Measurements from ENCODE around the gene PYROXD2. TPM values are rescaled to one million over a fixed set of nuclear protein-coding genes. Genes with fewer than 3 reads are reported as not detected.

The PYROXD2 gene
- total RNA-seq, 1 experiment from 2014 or later, result 4.2 TPM

DNA sequence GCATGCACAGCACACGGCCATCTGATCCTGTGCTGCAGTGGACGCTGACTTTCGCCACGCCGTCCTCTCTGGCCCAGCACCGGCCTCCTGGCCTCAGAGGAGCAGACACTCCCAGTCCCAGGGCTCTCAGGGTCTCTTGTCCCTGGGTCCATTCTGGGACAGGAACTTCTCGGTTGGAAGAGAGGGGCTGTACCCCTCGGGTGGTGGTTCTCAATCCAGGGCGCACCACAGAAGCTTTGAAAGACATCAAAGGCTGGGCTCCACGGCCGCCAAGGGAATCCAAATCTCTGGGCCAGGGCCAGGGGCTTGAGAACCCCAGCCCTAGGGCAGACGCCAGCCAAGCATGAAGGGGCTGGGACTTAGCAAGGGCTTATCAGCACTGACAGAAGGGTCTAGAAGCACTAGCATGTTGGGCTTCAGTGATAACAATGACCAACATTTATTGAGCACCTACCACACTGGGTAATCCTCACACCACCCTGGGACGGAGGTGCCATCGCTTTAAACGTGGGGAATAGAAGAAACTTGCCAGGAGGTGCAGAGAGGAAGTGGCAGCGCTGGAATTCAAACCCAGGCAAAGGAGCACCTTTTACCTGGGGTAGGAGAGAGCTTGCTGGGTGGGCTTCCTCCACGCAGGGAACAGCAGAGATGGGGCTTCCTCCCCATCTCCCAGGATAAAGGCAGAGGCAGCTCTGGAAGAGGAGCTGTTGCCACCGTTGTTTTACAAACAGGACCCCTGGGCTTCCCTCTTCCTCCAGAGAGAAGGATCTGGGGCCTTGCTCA is 1.8 kb upstream of the PYROXD2 start:
- no peak for DNase-seq (ENCODE audit: low spot score)

DNA sequence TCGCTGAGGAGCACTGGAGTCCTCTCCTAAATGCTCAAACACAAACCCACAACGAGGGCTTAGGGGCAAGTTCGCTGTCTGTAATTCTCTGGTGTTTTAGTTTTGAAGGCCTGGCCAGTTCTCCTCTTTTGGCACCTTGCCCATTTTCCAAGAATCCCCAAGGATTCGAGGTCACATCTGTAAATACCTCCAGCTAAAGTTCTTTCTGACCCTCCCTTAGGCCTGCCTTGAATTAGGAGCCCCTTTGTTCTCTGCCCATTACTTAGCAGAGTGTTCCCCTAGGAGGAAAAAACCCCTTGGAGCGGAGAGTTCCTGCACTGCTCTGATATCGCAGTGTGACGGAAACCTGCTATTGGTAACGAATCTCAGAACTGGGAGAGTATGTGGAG is 743 bp upstream of the PYROXD2 start:
- DNase-seq (ENCODE audit: low spot score), result no peak

DNA sequence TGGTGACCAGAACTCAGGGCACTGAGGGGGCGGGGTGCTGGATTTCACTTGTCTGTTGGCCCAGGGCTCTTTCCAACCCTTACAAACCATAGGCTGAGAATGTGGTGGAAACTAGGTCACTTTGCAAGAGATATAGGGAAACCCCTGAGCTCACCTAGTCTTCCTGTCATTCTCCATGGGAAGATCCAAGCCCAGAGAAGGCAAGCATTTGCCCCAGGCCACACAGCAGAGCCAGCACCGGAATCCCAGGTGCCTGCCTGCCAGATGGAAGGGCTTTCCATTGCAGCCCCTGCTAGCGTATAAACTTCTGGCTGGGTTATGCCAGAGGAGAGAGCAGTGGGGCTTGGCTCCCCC is 427 bp downstream of the PYROXD2 start:
- no peak for DNase-seq (ENCODE audit: low spot score)

DNA sequence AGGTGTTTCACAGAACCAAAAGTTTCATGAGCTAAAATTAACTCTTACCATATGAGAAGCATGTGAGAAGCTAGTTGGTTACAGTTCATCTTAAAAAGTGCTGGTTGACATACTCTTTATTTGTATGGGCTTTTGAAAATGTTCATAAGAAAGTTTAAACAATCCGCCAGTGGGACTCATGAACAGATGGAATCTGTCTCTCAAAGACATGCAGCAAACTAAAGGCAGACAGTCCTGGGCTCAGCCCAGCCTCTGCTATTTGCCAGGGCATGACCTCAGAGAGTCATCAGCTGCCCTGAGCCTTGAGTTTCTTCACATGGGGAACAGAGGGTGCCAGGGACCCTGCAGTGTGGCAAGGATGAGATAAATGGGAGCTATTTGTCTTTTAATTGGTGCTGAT is 3.2 kb downstream of the PYROXD2 start:
- no peak for DNase-seq (ENCODE audit: low spot score)

DNA sequence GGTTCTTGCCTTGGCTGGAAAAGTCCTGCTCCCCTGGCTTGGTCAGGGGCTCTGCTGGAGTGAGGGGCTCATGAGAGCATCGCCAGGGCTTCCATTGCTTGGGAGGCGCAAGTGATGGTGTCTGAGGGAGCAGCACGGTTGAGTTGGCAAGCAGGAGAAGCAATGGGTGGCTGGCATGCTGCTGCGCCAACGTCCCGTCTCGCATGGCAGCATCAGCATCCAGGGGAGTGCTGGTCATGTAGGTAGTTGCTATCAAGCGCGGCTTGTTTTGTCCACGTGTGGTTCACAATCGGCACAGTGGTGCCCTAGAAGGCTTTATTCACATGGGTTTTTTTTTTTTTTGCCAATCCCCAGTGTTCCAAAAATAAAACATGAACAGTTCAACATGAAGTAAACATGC is 3.8 kb downstream of the PYROXD2 start:
- DNase-seq (ENCODE audit: low spot score), result no peak

DNA sequence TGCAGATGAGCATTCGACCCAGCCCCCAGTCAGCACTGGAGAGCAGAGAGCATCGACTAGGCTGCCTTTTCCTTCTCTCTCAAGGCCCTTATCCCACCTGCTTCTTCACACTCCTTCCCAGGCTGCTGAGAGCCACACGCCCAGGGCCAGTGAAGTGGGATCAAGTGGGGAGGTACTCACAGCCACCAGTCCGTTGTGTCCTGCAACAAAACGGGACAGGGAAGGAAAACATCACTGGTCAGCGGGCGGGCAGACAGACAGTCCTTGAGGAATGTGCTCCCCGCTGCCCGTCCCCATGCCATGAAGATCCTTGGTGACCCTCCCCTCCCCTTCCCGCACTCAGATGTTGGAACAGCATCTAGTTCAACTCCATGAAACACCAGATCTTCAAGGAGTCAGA is 4.2 kb downstream of the PYROXD2 start:
- DNase-seq (ENCODE audit: low spot score), result no peak

DNA sequence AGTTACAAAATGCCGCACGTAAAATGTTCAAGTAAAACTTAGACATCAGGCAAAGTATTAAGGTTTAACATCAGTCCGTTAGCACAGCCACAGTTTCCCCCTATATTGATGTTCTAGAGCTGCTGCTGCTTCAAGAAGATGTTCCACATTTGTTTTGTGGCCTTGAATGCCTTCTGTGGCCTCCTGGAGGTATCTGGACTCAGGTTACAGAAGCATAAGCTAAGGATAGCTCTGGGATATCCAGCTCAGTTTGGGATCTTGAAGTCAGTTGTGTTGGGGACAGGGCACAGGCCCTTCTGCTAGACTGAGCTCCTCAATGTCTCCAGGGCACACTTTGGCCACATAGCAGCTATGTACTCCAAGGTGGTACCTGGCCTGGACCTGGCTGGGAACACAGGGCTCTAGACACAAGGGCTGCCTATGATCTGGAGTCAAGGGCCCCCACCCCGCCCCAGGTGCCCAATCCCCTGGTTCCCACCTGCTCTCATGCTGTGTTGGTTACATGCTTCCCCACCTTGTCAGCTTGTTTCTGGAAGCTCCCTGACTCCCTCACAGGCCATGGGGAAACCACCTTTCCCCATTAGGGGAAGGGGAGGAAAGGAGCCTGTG is 4.7 kb downstream of the PYROXD2 start:
- DNase-seq (ENCODE audit: low spot score), result no peak

DNA sequence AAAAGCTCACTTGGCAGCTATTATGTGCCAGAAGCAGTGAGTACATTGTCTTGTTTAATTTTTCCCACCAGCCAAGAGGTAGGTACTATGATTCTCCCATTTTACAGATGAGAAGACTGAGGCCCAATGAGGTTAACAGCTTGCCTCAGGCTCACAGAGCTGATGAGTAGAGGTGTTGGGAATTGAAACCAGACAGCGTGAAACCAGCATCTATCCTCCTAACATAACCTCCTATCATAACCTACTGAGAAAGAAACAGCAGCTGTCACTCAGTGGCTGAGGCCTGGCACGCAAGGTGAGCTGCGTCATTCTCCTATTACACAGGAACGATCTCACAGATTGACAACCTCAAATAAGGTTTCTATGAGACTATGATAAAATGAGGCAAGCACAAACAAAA is 6.2 kb downstream of the PYROXD2 start:
- DNase-seq (ENCODE audit: low spot score), result no peak

DNA sequence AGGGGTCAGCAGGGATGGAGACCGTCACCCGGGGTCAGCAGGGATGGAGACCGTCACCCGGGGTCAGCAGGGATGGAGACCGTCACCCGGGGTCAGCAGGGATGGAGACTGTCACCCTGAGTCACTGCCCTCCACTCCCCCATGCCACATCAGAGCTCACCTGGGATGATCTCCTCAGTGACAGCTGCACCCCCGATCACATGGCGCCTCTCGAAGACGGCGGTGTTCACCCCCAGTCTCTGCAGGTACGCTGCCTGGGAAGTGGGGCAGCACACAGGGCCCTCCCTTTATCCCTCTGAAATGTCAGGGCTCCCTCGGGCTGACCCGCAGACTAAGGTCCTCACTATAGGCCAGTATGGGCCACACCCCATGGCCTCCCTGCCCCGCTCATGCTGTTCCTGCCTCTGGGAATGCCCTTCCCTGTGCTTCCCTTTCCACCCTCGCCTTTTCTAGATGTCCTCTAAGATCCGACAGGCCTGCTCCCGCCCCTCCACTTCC is 7.2 kb downstream of the PYROXD2 start:
- DNase-seq (ENCODE audit: low spot score), result no peak

DNA sequence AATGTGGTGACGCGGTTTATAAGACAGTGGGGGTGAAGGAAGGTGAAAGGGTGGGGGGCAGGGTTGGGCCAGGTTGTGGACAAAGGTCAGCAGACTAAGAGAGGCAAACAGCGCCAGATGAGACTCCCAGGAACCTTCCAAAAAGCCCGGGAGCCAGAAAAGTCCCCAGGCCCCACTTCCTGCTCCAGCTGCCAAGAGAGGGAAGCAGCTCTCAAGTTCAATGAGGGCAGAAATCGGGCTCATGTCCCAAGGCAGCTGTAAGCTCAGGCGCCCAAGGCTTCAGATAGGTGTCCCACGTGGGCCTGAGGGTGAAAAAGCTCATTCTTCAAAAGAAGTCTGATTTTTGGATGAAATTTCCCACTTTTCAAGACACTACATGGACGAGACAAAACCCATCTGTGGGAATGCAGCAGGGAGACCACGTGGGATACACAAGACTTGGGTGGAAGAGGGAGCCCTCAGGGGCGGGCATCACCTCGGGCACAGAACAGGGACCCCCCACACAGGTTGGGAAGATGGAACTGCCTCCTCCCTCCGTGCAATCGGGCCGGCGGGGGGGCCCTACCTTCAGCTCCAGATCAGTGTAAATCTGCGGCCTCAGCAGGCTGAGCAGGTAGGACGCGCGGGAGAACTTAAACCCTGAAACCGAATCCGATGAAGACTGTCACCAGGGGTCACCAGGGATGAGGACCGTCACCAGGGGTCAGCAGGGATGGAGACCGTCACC is 7.8 kb downstream of the PYROXD2 start:
- DNase-seq (ENCODE audit: low spot score), result no peak

DNA sequence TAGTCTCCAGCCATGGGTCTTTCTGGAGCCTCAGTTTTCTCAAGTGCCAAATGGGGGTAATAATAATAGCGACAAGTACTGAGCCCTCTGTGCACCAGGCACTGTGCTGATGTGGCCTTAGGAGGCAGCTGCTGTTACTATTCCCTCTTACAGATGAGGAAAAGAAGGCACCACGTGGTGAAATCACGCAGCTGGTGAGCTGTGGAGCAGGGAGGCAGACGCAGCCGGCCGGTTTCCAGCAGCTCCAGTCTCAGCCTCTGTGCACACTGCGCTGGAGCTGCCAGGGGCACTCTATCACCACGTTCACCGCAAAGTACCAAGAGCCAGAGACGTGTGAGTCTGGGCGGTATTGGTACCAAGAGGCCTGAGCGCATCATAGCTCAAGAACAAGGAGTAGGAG is 9.6 kb downstream of the PYROXD2 start:
- DNase-seq (ENCODE audit: low spot score), result no peak

DNA sequence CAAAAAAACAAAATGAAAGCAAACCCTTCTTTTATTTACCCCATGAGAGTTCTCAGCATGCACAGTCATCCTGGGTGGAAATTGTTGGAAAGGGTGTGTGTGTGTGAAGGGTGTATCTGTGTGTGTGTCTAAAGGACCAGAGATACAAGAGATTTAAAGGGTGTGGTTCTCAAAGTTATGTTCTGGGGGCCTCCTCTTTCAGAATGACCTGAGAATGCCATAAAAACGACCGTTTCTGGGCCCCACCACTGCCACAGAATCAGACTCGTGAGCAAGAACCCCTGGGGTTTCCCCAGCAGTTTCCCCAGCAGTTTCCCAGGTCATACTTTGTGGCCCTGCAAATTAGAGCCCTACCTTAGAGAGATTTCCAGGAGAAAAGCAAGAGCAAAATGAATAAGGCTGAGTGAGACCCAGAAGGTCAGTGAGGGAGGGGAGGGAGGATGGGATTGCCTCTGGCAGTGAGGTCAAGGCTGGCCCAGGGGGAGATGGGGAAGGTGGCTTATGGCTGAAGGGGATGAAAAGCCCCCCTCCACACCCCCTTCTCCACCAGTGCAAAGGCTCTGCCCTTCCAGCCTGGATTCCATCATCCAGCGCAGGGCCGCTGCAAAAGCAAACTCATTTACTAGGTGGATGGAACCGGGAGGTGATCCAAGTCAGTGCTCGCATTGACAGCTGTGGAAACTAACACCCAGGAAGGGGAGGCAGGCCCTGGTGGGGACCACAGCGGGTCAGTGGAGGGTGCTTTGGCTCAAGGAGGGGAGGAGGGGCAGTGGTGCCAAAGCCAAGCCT is 10.2 kb downstream of the PYROXD2 start:
- DNase-seq (ENCODE audit: low spot score), result peak; percentile 35

DNA sequence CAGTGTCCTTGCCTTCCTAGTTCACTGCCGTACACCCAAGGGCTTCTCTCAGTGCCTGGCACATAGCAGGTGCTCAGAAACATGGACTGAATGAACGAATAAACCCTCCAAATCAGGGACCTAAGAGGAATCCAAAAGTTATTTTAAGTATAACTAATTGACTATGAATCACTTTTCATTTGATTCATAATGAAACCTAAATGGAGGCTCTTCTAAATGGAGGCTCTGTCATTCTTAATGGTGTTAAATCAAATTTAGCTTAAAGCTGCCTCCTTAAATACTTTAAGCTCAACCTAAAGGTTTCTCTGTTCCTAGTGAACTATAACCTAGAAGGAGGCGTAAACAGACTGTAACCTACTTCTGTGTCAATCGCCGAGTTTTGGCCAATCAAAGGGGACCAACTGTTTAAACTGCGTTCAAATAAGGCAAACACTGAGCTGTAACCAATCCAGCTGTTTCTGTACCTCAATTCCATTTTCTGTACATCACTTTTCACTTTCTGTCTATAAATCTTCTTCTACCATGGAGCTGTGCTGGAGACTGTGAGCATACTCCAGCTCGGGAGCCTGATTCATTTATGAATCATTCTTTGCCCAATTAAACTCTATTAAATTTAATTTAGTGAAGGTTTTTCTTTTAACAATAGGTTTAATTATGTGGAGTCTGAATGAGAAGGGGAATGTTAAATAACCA is 11.0 kb downstream of the PYROXD2 start:
- DNase-seq (ENCODE audit: low spot score), result peak; percentile 29

DNA sequence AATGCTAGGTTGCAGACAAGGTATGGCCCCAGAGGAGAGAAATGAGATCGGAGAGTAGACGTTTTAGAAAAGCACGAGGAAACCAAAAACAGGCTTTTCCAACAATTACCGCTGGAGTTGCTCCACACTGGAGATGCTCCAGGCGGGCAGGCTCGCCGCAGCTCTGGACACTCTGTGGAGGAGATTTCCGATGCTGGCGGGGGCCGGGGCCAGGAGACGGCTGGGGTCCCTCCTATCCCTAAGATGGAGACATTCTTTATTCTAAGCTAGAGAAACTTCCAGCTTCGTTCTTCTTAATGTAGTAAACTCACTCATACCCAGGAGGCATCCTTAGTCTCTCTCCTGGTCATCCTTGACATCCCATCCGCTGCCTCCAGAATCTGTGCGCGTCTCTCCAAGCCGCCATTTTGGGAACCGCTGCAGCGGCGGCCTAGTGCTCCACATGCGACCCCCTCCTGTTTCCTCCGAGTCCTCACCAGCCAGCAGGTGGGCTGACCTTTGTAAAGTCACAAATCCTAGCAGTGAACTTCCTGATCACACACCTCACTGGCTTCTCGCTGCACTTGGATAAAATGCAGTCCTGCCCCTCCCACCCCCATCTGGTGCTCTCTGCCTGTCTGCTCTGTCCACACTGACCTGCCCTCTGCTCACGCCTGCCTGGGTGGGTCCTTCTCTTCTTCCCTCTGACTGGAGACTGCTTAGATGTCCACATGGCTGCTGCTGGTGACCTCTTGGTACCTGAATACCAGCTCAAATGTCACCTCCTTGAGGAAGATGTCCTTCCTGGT is 11.9 kb downstream of the PYROXD2 start:
- no peak for DNase-seq (ENCODE audit: low spot score)

DNA sequence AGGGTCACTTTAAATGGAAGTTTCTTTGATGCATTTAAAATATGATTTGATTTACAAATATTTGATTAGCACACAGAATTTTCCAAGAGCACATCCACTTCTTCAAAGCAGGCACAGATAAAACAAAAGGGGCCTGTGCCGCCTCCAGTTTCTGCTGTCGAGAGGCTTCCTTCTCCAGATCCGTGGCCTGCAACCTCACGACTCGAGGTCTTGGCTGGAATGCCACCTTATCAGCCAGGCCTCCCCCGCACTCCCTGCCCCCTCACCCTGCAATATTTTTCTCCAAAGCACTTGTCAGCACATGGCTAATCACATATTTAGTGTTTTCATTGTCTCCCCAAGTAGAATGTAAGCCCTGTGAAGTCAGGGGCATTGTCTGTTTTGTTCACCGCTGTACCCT is 12.5 kb downstream of the PYROXD2 start:
- no peak for DNase-seq (ENCODE audit: low spot score)

DNA sequence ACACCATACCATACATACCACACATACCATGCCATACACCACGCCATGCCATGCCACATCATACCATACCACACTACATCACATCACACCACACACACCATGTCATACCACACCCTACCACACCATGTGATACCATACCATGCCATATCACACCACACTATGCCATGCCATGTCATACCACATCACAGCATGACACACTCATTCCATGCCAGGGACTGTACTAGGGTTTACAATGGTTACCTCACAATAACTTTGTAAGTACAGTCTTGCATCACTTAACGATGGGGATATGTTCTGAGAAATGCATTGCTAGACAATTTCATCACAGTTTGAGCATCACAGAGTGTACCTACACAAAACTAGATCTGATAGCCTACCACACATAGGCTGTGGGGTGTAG is 14.5 kb downstream of the PYROXD2 start:
- no peak for DNase-seq (ENCODE audit: low spot score)

DNA sequence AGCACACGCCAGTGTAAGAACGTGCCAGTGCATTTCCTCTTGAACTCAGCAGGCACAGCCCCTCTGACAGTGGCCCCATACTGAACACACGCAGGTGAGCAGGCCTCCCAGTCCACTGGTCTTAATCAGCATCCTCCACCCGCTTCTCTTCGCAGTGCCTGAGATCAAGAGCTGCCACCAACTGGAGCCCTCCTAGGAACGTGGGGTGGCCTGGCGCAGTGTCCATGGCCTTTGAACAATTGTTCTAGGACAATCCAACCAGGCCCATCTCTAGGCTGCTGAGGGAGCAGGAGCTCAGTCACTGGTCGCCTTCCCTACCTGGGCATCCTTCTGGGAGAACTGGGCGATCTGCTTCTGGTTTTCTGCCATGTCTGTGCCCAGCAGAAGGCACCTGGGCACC is 15.2 kb downstream of the PYROXD2 start:
- DNase-seq (ENCODE audit: low spot score), result no peak

DNA sequence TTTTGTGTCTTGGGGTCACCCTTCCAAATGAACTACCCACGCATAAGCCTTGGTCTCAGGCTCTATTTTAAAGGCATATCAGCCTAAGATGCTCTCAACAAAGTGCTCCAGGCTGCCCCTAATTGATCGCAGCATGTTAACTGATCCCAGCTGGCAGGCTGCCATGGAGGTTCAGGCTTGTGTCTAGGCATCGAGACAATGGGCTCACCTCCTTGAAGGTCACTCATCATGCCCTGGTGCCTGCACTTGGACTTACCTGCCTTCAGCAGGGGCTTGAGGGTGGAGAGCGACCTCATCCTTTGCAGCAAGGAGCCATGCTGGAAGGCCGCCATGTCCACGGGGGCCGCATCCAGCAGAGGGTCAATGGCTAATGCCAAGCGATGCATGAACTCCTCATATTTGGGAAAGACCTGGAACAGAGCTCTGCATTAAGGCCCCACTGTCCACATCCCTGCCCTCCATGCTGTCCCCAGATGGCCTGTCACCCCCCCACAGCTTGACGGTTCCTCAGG is 17.8 kb downstream of the PYROXD2 start:
- no peak for DNase-seq (ENCODE audit: low spot score)

DNA sequence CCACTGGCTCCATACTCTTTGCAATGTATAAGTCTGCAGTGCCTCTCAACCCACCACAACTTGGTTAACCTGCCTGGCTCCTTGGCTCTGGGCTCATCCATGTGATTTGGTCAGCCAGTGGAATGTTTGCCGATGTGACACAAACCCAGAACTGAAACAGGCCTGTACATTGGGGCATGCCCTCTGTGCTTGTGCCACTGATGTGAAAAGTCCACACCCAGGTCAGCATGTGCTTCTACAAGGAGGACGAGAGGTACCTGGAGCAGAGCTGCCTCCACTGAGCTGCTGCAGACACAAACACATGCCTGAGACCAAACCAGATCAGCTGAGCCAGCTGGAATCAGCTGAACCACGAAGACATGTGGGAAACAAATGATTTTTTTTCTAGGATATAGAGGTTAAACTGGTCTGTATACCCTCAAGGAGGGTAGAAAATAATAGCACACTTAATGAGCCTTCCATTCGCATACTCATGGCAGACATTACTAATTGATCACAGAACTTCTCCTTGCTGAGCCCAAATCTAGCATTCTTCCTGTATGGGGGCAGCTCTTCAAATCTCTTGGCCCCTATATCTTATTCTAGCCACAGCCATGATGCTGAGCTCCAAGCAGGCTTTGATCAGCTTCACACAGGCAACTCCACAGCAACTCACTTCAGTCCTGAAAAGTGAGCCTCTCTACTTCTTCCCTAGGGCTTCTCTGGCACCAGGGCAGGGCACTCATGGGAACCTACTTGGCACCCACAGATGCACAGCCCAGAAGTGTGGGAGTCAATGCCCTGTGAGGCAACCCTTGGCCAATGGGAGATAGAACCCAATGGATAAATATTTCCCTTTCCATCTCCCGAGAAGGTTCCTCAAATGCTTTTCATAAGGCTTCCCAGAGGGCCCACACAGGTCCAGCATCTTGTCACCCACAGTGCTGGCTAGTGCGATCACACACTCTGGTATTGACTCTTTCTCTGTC is 18.6 kb downstream of the PYROXD2 start:
- no peak for DNase-seq (ENCODE audit: low spot score)
